Tibial nerve (tissue), 4 donors: ENCODE results near the gene GOLGA7B.

Experiments
- EP300 ChIP-seq, 2 donors: sonication (generic); formaldehyde crosslinking; IDR thresholded peaks; one replicate each; pipeline ENCODE4 v1.6.1; 2017; ENCODE audit warnings: antibody characterized with exemption in 2 of 2, mild to moderate bottlenecking in 1 of 2
- POLR2A ChIP-seq, 2 donors: fragments of 450-650 bp; IDR thresholded peaks; one replicate each; pipeline ENCODE4 v1.6.1; 2017; ENCODE audit warnings: antibody characterized with exemption in 2 of 2, mild to moderate bottlenecking in 2 of 2, moderate library complexity in 2 of 2
- TF ChIP-seq, protein P1 (sequence below), 5 experiments: fragments of 200-600 bp in 3 of 5; fragments of 450-650 bp in 2 of 5; sonication (generic) in 3 of 5; IDR thresholded peaks; one replicate each; pipeline ENCODE4 v1.5.1; 2016 to 2019; ENCODE audit warnings: antibody characterized with exemption in 5 of 5, mild to moderate bottlenecking in 3 of 5, moderate library complexity in 2 of 5

DNA sequence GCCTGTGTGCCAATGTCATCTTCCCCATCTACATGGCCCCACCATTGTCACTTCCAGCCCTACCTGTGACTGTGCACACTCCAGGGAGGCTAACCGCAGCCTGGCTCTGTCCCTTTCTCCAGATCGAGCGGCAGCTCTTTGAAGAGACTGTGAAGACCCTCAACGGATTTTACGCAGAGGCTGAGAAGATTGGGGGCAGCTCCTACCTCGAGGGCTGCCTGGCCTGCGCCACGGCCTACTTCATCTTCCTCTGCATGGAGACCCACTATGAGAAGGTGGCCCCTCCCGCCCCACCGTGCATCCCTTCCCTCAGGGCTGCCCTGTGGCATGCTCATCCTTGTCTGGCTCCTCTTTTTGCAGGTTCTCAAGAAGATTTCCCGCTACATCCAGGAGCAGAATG is 14.2 kb downstream of the GOLGA7B start:
- TF ChIP-seq, protein P1, sequence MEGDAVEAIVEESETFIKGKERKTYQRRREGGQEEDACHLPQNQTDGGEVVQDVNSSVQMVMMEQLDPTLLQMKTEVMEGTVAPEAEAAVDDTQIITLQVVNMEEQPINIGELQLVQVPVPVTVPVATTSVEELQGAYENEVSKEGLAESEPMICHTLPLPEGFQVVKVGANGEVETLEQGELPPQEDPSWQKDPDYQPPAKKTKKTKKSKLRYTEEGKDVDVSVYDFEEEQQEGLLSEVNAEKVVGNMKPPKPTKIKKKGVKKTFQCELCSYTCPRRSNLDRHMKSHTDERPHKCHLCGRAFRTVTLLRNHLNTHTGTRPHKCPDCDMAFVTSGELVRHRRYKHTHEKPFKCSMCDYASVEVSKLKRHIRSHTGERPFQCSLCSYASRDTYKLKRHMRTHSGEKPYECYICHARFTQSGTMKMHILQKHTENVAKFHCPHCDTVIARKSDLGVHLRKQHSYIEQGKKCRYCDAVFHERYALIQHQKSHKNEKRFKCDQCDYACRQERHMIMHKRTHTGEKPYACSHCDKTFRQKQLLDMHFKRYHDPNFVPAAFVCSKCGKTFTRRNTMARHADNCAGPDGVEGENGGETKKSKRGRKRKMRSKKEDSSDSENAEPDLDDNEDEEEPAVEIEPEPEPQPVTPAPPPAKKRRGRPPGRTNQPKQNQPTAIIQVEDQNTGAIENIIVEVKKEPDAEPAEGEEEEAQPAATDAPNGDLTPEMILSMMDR (IDR thresholded peaks at IDR 0.05): no peak
- no peak for TF ChIP-seq POLR2A (IDR thresholded peaks at IDR 0.05)
- no peak for TF ChIP-seq EP300 (IDR thresholded peaks at IDR 0.05)
